Smooth muscle cell (in vitro differentiated cells): ENCODE results near the gene SLIT2. TPM values are rescaled to one million over a fixed set of nuclear protein-coding genes. Genes with fewer than 3 reads are reported as not detected.

Experiments used
- DNase-seq: peaks from one replicate; lab custom pipeline; 2025; ENCODE audit not compliant: unreplicated experiment; lab: John Stamatoyannopoulos, UW
- H2AFZ ChIP-seq: fragments of 200-600 bp; sonication (generic); 2 replicates; pipeline ENCODE4 v1.6.0; 2016; ENCODE audit warnings: antibody characterized with exemption, low read depth, mild to moderate bottlenecking
- H3F3A ChIP-seq: fragments of 200-600 bp; sonication (generic); 2 replicates; pipeline ENCODE4 v1.6.0; 2017; ENCODE audit warnings: antibody characterized with exemption, low read depth
- H3K27ac ChIP-seq: fragments of 200-600 bp; sonication (generic); 2 replicates; pipeline ENCODE4 v1.5.1; 2016; ENCODE audit warnings: low read depth, mild to moderate bottlenecking
- H3K27me3 ChIP-seq: fragments of 200-600 bp; sonication (generic); 2 replicates; pipeline ENCODE4 v1.6.1; 2016; ENCODE audit warnings: low read depth, mild to moderate bottlenecking
- H3K36me3 ChIP-seq: fragments of 200-600 bp; sonication (generic); 2 replicates; pipeline ENCODE4 v1.5.1; 2016; ENCODE audit warnings: low read depth
- H3K4me1 ChIP-seq: fragments of 200-600 bp; sonication (generic); 2 replicates; pipeline ENCODE4 v1.5.1; 2016; ENCODE audit warnings: low read depth
- H3K4me2 ChIP-seq: fragments of 200-600 bp; sonication (generic); 2 replicates; pipeline ENCODE4 v1.6.0; 2016; ENCODE audit warnings: mild to moderate bottlenecking
- H3K4me3 ChIP-seq: fragments of 200-600 bp; sonication (generic); 2 replicates; pipeline ENCODE4 v1.5.1; 2016; ENCODE audit warnings: mild to moderate bottlenecking
- H3K79me2 ChIP-seq: fragments of 200-600 bp; sonication (generic); 2 replicates; pipeline ENCODE4 v1.6.0; 2016; ENCODE audit warnings: low read depth, mild to moderate bottlenecking
- H3K9ac ChIP-seq: fragments of 200-600 bp; sonication (generic); 2 replicates; pipeline ENCODE4 v1.6.0; 2016; ENCODE audit warnings: low read depth
- H3K9me3 ChIP-seq: fragments of 200-600 bp; sonication (generic); replicated peaks from 2 replicates; pipeline ENCODE4 v1.5.1; 2016; ENCODE audit warnings: low read depth
- H4K20me1 ChIP-seq: fragments of 200-600 bp; sonication (generic); 2 replicates; pipeline ENCODE4 v1.6.0; 2016; ENCODE audit warnings: low read depth
- WGBS: methylation state at CpG from one replicate; pipeline ENCODE4 v1.1.7; 2016; ENCODE audit warnings: low lambda C conversion rate; 5-methylcytosine and 5-hydroxymethylcytosine counted together
- polyA plus RNA-seq: library from polyadenylated mRNA; unstranded; fragments of >200 nt; fragmentation: Nextera tagmentation; extraction: Ambion mirVana; gene quantifications from 2 replicates; pipeline ENCODE4 v1.2.1, GENCODE V29; 2016
- total RNA-seq: library from RNA; depleted of rRNA; stranded (reverse); fragments of >200 nt; gene quantifications from 2 replicates; pipeline ENCODE4 v1.2.3, GENCODE V29; 2014
- TF ChIP-seq, protein P1 (sequence below): fragments of 200-600 bp; sonication (generic); IDR thresholded peaks from 2 replicates; pipeline ENCODE4 v1.5.1; 2017; ENCODE audit warnings: borderline replicate concordance, mild to moderate bottlenecking, antibody characterized with exemption; ENCODE audit not compliant: insufficient read depth, poor library complexity, severe bottlenecking

The SLIT2 gene
- total and polyA plus RNA-seq, 2 experiments from 2014 or later: 29.4 to 37.2 TPM

DNA sequence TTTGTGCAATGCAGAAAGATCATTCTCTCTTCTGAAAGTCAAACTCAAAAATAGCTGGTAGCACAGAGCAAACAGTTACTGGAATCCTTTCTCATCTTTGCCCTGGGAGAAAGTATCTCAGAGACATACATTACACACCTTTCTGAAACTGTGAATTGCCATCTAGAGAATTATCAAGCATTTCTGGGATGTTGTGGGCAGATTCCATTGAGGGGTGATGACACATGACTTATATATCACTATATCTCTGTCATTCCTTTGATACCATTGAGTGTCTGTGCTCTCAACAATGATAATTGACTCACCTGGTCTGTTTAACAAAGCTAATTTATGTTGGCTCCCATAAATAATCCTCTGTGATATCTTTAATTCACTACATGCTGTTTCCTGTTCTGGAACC, 13.0 kb downstream of the SLIT2 start:
- no peaks in the 10 kb centered on the region for H3K9me3 ChIP-seq
- no peaks in the 10 kb centered on the region for H3F3A ChIP-seq
- H3K4me2 ChIP-seq: no peak overlapping the region
- peaks cover 14% of the 10 kb centered on the region for H4K20me1 ChIP-seq
- no peaks in the 10 kb centered on the region for H3K27me3 ChIP-seq
- no peaks in the 10 kb centered on the region for H3K79me2 ChIP-seq
- no peak overlapping the region for H3K27ac ChIP-seq
- H2AFZ ChIP-seq: no peak overlapping the region
- H3K4me3 ChIP-seq: no peak overlapping the region
- no peaks in the 10 kb centered on the region for H3K4me1 ChIP-seq
- no peak overlapping the region for H3K9ac ChIP-seq
- TF ChIP-seq, protein P1, sequence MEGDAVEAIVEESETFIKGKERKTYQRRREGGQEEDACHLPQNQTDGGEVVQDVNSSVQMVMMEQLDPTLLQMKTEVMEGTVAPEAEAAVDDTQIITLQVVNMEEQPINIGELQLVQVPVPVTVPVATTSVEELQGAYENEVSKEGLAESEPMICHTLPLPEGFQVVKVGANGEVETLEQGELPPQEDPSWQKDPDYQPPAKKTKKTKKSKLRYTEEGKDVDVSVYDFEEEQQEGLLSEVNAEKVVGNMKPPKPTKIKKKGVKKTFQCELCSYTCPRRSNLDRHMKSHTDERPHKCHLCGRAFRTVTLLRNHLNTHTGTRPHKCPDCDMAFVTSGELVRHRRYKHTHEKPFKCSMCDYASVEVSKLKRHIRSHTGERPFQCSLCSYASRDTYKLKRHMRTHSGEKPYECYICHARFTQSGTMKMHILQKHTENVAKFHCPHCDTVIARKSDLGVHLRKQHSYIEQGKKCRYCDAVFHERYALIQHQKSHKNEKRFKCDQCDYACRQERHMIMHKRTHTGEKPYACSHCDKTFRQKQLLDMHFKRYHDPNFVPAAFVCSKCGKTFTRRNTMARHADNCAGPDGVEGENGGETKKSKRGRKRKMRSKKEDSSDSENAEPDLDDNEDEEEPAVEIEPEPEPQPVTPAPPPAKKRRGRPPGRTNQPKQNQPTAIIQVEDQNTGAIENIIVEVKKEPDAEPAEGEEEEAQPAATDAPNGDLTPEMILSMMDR: no peak
- no peak for DNase-seq
- H3K36me3 ChIP-seq: no peaks in the 10 kb centered on the region

DNA sequence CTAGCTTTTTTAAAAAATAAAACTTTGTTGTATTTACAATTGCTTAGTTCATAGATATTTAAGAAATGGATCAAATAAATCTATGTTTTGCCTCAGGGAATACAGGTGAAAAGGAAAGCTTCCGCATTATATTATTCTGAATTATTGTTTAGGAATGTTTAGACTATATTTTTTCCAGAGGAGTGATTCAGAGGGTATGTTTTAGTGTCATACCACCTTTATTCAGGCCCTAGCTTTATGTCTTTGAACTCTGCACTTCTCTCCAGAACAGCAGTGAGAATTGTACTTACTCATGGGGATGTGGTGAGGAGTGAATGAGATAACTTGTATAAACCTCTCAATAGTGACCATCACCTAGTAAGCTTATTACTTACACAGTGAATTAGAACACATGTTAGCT, 14.0 kb downstream of the SLIT2 start:
- no peak overlapping the region for H2AFZ ChIP-seq
- H3F3A ChIP-seq: no peaks in the 10 kb centered on the region
- H3K36me3 ChIP-seq: no peaks in the 10 kb centered on the region
- DNase-seq: no peak
- no peaks in the 10 kb centered on the region for H3K27me3 ChIP-seq
- 93% methylated on average over 1 of the region's 1 CpG for WGBS
- TF ChIP-seq, protein P1: no peak
- H3K79me2 ChIP-seq: no peaks in the 10 kb centered on the region
- no peak overlapping the region for H3K4me2 ChIP-seq
- H3K9me3 ChIP-seq: no peaks in the 10 kb centered on the region
- H3K9ac ChIP-seq: no peak overlapping the region
- H3K4me1 ChIP-seq: no peaks in the 10 kb centered on the region
- no peak overlapping the region for H3K4me3 ChIP-seq
- no peak overlapping the region for H3K27ac ChIP-seq
- H4K20me1 ChIP-seq: peaks cover 18% of the 10 kb centered on the region

DNA sequence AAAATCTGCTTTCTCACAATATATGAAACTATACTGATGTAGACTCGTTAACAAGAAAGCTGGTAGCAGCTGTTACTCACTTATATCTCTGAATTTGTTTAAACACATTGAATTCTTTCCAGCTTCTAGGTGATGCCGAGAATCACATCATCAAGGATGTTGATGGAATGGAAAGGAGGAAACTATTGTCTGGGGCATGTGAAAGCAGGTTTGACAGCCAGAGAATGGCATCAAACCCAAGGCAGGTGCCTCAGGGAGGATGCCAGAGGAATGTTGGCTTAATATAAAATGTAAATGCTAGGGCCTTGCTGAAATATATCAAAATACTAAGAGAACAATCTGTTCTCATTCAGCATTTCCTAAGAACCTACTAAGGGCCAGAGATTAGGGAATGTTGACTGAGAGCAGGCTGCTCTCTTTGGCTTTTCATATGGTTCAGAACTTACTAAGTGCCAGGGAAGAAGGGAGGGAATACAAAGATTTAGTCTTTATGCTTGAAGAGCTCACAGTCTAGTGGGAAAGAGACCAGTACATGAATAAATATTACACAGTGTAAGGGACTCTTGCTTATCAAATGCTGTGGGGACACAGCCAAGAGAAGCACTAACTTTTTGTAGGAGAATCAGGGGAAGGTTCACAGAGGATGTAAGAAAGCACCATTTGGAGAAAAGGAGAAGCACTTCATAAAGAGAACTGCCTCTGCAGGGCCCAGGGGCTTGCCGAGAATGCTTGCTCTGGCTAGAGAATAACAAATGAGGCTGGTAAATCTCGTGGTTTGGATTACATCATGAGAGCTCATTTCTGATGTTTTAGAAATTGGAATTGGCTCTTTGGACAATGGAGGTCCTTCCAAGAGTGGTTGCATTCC, 14.7 kb downstream of the SLIT2 start:
- Histone ChIP-seq H3K4me3 (no peak overlapping the region), H3K9me3 (no peaks in the 10 kb centered on the region), H3K36me3 (no peaks in the 10 kb centered on the region), H3K27me3 (no peaks in the 10 kb centered on the region), H3K4me1 (no peaks in the 10 kb centered on the region), H3K9ac (no peak overlapping the region), H3K27ac (no peak overlapping the region), H4K20me1 (peaks cover 18% of the 10 kb centered on the region), H3F3A (peaks cover under 1% of the 10 kb centered on the region), H3K4me2 (no peak overlapping the region), H3K79me2 (no peaks in the 10 kb centered on the region), H2AFZ (no peak overlapping the region)
- WGBS: 79% methylated on average over 4 of the region's 4 CpGs
- TF ChIP-seq, protein P1: no peak
- no peak for DNase-seq

DNA sequence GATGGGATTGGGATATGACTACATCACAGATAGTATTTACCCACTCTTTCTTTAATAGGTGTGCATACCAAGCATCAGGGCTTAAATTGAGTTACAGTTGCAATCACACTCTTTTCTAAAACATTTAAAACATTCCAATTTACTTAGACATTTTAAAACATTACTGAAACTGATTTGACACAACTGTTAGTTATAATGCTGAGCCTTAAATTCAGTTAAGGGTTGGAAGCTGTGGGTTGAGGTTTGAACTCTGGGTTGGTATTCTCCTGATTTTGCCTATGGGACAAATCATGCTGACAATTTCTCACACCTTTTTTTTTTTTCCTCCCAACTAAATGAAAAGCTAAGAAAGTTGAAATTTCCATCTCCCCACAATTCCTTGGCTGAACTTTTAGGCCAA, 16.3 kb downstream of the SLIT2 start:
- TF ChIP-seq, protein P1: no peak
- H4K20me1 ChIP-seq: peaks cover 30% of the 10 kb centered on the region
- H3K36me3 ChIP-seq: no peaks in the 10 kb centered on the region
- H3K9ac ChIP-seq: no peak overlapping the region
- no peak overlapping the region for H3K4me3 ChIP-seq
- peaks cover 7% of the 10 kb centered on the region for H3F3A ChIP-seq
- H3K4me2 ChIP-seq: no peak overlapping the region
- no peaks in the 10 kb centered on the region for H3K79me2 ChIP-seq
- H3K27me3 ChIP-seq: no peaks in the 10 kb centered on the region
- H3K27ac ChIP-seq: no peak overlapping the region
- H3K9me3 ChIP-seq: no peaks in the 10 kb centered on the region
- no peaks in the 10 kb centered on the region for H3K4me1 ChIP-seq
- DNase-seq: no peak
- no peak overlapping the region for H2AFZ ChIP-seq
